GM18907 (cell line): Measurements from ENCODE around the gene ADGRV1.
"Not testable (repeated sequence)": the region's sequence is repeated elsewhere in the genome, so short reads cannot be mapped to it uniquely, and the experiment has no call there.

Experiments
- ATAC-seq: cut with Tn5 transposase; IDR thresholded peaks from one replicate; pipeline ENCODE4 v1.9.1; 2021; ENCODE audit warnings: mild to moderate bottlenecking, moderate library complexity; ENCODE audit not compliant: unreplicated experiment

The ADGRV1 gene

GRCh38 chr5:90586469-90586868, 27.9 kb downstream of the ADGRV1 start:
- ATAC-seq: no peak

- no peak for ATAC-seq
Observed at GRCh38 chr5:90590170-90590569, 31.6 kb downstream of the ADGRV1 start.

- not testable (repeated sequence) for ATAC-seq
Observed at GRCh38 chr5:90593083-90593482, 34.5 kb downstream of the ADGRV1 start.

- not testable (repeated sequence) for ATAC-seq
Observed at GRCh38 chr5:90595766-90596165, 37.2 kb downstream of the ADGRV1 start.

GRCh38 chr5:90598293-90598692, 39.7 kb downstream of the ADGRV1 start:
- no peak for ATAC-seq

- not testable (repeated sequence) for ATAC-seq
Observed at GRCh38 chr5:90600307-90600706, 41.7 kb downstream of the ADGRV1 start.

GRCh38 chr5:90601468-90601867, 42.9 kb downstream of the ADGRV1 start:
- ATAC-seq: no peak

- peak; percentile 84 for ATAC-seq
Observed at GRCh38 chr5:90602681-90603080, 44.1 kb downstream of the ADGRV1 start.

GRCh38 chr5:90606539-90606938, 47.9 kb downstream of the ADGRV1 start:
- ATAC-seq: no peak

GRCh38 chr5:90612919-90613318, 54.3 kb downstream of the ADGRV1 start:
- ATAC-seq: peak; percentile 98

GRCh38 chr5:90613459-90613858, 54.9 kb downstream of the ADGRV1 start:
- ATAC-seq: peak; percentile 6

GRCh38 chr5:90613918-90614504, 55.4 kb downstream of the ADGRV1 start:
- no peak for ATAC-seq

GRCh38 chr5:90615355-90615754, 56.8 kb downstream of the ADGRV1 start:
- no peak for ATAC-seq

- ATAC-seq: no peak
Observed at GRCh38 chr5:90618071-90618470, 59.5 kb downstream of the ADGRV1 start.

- ATAC-seq: not testable (repeated sequence)
Observed at GRCh38 chr5:90619762-90620161, 61.2 kb downstream of the ADGRV1 start.

GRCh38 chr5:90621848-90622247, 63.3 kb downstream of the ADGRV1 start:
- no peak for ATAC-seq

- ATAC-seq: no peak
Observed at GRCh38 chr5:90626493-90626892, 67.9 kb downstream of the ADGRV1 start.

GRCh38 chr5:90628492-90628891, 69.9 kb downstream of the ADGRV1 start:
- no peak for ATAC-seq

- ATAC-seq: no peak
Observed at GRCh38 chr5:90632791-90633190, 74.2 kb downstream of the ADGRV1 start.

GRCh38 chr5:90636948-90637347, 78.4 kb downstream of the ADGRV1 start:
- no peak for ATAC-seq

GRCh38 chr5:90637731-90638130, 79.1 kb downstream of the ADGRV1 start:
- no peak for ATAC-seq

- ATAC-seq: no peak
Observed at GRCh38 chr5:90638878-90639277, 80.3 kb downstream of the ADGRV1 start.

GRCh38 chr5:90640484-90641059, 82.0 kb downstream of the ADGRV1 start:
- no peak for ATAC-seq
